Measurements from ENCODE around the gene COL5A1.
A peak's percentile ranks its signal among the peaks of the same experiment; 100 is the strongest.
"Not testable (repeated sequence)": the region's sequence is repeated elsewhere in the genome, so short reads cannot be mapped to it uniquely, and the experiment has no call there.

The COL5A1 gene

DNA sequence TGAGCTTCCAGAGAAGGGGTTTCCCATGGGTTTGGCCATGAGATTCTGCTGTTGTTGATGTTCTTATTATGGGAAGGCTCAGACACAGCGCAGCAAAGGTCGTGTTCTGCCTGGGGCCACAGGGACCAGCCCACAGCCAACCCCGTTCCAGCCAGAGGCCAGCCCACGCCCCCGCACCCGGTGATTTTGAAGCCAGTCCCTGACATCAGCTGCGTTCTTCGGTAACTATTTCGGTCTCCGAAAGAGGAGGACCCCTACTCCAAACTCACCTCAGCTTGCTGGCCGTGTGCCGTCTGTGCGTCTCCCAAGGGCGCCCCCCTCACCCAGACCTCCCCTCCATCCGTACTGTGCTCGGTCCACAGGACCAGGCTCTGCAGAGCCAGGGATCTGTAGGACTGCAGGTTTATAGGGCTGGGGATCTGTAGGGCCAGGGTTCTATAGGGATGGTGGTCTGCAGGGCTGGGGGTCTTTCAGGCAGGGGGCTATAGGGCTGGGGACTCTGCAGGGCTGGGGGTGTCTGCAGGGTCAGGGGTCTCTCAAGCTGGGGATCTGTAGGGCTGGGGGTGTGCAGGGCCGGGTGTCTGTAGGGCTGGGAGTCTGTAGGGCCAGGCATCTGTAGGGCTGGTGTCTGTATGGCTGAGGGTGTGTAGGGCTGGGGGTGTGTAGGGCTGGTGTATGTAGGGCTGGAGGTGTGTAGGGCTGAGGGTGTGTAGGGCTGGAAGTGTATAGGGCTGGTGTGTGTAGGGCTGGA is 11.8 kb downstream of the COL5A1 start:
- no peak for FAIRE-seq
- no peak for DNase-seq (ENCODE audit: insufficient read length, low spot score)

DNA sequence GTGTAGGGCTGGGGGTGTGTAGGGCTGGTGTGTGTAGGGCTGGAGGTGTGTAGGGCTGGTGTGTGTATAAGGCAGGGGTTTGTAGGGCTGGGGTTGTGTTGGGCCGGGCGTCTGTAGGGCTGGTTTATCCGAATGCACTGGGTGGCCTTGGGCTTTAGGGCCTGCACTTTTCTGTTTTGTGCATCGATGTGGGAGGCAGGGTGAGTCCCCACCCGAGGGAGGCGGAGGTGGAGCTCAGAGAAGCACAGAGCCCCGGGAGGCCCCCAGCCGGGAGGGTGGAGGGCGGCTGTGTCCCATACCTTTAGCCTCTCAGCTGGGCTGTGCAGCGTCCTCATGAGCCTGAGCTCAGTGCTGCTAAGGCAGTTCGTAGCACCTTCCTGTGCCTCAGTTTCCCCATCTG is 13.5 kb downstream of the COL5A1 start:
- FAIRE-seq: no peak
- DNase-seq (ENCODE audit: insufficient read length, low spot score): no peak

DNA sequence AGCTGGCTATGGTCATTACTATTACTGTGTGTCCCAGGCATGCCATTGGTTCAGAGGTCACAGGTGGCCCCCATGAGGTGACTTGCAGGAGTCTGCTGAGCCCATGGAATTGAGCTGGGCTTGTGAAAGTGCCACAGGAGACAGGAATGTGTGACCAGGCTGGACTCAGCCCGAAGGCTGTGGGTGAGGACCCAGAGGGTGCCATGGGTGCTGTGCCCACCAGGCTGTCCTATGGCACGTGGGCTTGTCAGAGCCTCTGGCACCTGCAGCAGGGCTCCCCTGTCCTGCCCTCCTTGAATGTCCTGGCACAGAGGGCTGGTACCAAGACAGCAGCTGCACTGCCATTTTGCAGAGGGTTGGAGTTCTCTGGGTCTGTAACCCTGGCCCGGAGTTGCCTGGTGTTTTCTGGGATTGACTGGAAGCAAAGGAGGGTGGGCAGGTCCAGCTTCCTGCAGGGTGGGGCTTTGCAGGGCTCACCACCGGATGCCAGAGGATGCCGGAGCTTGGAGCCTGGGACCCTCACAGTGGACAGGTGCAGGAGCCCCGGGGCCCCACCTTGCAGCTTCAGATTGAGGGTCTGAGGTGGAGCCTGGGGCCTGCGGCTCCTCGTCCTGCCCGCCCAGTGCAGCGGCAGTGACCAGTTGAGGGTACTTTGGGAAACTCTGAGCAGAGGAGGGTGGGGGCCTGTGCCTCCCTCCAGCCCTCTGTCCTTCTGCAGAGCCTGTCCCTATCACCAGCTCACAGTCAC is 14.2 kb downstream of the COL5A1 start:
- FAIRE-seq (no peak), DNase-seq (ENCODE audit: insufficient read length, low spot score) (no peak)

DNA sequence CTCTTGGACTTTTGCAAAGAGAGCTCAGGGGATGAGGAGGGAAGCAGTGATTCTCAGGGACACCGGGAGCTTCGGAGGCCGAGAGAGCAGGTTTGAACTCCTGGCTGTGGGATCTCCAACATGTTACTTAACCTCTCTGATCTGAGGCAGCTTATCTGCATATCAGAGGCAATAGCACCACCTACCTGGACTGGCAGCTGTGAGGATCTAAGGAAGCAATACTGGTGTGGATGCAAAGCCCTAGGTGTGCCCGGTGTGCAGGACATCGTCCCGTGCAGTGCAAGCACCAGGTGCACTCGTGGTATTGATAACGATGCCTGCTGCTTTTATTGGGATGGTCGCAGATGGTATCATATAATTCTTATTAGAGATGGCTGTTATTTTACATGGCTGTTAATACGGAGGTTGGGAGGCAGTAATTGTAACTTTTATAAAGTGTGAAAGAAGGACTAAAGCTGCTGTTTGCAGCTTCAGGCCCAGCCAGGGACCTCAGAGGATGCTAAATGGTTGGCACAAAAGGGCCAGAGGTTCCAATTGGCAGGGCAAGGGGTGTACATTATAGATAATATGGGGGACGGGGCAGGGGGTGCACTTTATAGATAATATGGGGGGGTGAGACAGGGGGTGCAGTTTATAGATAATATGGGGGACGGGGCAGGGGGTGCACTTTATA is 14.9 kb downstream of the COL5A1 start:
- DNase-seq (ENCODE audit: insufficient read length, low spot score): no peak
- no peak for FAIRE-seq

DNA sequence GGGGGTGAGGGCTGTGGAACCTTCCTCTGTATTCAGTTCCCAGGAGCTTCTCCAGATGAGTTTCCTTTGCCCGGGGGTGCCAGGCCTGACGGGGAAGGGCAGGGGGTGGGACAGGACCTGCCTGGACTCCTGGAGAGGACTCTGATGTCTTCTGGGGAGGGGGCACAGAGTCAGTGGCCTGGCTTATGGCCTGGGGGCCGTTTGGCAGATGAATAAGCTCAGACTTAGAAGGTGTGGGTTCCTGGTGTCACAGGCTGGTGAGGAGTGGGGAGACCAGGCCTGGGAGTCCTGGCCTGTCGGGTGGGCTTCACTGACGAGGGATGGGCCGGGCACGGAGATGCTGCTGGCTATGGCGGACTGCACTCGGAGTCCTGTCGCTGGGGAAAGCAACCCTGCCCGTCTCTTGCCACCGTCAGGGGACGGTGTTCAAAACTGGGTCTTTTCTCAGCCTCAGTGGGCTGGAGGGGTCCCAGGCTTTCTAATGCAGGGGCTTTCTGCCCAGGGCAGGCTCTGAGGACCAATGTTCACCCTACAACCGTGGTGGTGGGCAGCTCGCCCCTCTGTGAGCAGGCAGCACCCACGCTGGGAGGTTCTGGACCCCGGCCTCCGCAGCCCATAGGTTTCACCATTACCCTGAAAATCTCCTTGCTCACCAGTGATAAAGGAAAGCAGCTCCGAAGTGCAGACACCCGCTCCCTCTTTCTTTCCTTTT is 16.2 kb downstream of the COL5A1 start:
- FAIRE-seq: no peak

DNA sequence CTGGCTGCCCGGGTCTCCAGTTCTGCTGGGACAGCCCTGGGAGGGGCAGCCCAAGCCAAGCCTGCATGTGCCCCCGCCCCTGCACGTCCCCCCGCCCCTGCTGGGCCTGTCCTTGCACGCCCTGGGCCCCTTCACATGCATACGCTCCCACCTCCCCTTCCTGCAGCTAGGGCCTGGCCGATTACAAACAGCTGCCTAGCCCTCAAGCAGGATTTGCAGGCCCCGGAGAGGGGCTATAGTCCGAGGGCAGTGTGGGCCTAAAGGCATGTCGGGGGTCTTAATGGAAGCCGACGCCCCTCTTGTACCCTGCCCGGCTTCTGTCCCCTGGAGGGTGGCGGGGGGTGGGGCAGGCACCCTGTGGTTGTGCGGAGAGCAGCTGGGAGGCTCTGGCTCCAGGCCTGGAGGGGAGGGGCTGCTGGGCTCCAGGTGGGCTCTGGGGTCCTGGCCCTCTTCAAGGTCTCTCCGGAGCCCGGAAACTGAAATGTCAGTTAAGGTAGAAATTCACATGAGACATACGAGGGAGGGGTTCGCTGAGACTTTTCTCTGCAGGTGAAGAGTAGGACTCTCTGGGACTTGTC is 16.9 kb downstream of the COL5A1 start:
- FAIRE-seq (no peak), DNase-seq (ENCODE audit: insufficient read length, low spot score) (no peak)

More for the DNA sequence above, 16.2 kb downstream of the COL5A1 start:
- no peak for DNase-seq (ENCODE audit: insufficient read length, low spot score)

DNA sequence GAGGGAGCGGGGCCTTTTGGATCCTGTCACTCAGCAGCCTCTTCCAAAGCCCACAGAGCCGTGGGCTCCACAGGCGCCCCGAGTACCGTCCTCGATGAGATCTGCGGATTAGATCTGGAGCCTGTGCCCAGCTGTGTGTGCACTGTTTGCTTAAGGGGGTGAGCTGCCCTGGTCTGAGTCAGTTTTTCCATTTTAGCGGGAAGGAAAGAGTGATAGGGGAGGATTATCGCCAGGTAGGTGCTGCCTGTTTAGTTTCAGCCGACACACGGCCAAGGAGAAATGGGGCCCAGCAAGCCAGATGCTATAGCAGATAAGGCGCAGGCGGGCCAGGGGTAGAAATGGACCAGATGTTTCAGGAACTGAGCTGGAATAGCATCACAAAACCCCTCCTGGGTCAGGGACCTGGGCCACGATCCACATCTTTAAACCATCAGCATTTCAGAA is 18.1 kb downstream of the COL5A1 start:
- FAIRE-seq (no peak), DNase-seq (ENCODE audit: insufficient read length, low spot score) (no peak)

DNA sequence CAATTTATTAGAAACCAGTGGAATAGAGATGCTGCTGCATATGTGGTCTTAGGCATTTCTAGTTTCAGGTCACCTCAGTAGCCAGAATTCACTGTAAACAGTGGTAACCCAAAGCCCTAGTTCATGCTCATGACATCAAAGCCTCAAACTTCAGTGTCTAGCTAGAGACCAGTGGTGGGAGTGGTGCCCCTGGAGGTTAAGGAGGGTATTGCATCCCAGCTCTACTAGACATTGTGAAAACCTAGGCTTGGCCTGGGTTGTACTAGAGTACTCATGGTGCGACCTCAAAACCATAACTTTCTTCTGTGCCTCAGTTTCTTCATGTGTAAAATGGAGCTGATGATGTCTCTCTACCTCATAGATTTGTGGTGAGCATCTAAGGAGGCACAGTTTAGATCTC is 18.8 kb downstream of the COL5A1 start:
- no peak for DNase-seq (ENCODE audit: insufficient read length, low spot score)
- no peak for FAIRE-seq

DNA sequence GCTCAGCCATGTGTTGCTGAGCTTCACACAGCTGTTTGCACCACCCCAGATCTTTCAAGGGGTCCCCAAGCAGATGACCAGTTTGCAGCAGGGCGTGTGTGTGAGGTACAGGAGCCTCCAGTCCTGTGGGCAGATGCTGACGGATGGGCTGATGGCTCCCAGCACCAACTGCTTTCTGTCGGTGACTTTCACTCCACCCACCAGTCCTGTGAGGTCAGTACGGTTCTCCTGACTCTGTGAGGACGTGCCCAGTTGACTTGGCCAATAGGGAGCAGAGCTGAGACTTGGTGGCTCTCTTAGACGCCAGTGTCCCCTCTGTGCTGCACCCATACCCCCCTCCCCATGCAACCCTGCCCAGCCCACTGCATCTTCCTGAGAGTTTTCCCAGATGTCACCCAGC is 19.7 kb downstream of the COL5A1 start:
- DNase-seq (ENCODE audit: insufficient read length, low spot score) (no peak), FAIRE-seq (no peak)

DNA sequence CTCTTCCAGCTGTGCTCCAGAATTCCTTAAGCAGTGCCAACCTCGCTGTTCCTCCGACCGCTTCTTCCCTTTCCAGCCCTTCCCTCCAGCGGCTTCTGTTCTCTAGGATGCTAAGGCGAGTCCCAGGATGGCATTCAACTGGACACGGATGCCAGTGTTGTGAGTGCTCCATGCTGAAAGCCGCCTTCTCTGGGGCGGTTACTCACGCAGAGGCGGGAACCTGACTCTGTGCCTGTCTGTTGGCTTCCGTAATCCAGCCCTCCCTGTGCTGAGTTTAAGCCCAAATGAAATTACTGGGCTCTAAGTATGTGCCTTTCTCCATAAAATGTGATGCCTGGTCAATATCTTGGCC is 20.2 kb downstream of the COL5A1 start:
- FAIRE-seq (no peak), DNase-seq (ENCODE audit: insufficient read length, low spot score) (no peak)

DNA sequence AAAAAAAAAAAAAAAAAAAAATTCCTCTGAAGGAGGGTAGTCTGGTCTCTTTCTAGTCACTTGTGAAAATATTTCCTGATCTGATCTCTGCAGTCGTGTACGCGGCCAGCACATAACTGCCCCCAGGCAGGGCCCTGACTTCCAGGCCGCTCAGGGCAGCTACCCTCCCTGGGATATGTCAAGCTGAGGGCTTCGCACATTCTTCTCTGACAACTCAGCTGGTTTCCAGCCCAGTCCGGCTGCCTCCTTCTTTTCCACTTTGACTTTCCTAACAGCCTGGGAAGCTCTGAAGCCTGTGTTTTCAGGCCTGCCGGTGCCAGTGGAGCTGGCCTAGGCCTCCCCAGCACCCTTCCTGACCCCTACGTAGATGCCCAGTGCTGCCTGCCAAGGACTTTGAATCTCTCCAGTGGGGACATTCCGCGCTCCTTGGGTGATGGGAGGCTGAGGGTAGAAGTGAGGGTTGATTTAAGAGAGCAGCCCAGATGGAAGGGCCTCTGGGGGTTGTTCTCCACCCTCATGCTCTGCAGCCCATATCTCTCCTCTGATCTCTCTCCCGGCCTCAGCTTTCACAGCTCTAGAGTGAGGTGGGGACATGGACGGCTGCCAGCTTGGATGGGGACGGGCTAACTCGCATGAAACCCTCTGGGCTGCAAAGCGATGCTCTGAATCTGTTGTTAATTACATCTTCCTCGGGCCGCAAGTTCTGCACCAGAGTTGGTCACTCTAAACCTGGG is 20.7 kb downstream of the COL5A1 start:
- FAIRE-seq (no peak), DNase-seq (ENCODE audit: insufficient read length, low spot score) (peak; percentile 76)

DNA sequence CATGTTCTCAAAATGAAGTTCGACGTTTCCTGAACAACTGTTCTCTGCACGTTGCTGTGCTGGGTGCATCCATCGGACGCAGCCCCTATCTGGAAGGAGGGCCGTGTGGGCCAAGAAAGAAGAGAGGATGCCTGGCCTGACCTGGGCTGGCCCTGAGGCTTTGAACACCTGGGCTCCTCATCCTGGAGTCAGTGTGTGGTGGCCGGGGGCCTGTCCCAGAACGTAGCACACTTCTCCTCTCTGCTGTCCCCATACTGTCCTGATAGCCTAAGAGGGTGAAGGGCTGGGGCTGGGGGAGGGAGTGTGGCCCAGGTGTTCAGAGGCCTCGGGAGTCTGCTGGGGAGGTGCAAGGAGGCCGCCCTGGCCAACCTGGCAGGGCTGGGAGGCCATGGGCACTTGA is 21.5 kb downstream of the COL5A1 start:
- DNase-seq (ENCODE audit: insufficient read length, low spot score): no peak
- FAIRE-seq: no peak

DNA sequence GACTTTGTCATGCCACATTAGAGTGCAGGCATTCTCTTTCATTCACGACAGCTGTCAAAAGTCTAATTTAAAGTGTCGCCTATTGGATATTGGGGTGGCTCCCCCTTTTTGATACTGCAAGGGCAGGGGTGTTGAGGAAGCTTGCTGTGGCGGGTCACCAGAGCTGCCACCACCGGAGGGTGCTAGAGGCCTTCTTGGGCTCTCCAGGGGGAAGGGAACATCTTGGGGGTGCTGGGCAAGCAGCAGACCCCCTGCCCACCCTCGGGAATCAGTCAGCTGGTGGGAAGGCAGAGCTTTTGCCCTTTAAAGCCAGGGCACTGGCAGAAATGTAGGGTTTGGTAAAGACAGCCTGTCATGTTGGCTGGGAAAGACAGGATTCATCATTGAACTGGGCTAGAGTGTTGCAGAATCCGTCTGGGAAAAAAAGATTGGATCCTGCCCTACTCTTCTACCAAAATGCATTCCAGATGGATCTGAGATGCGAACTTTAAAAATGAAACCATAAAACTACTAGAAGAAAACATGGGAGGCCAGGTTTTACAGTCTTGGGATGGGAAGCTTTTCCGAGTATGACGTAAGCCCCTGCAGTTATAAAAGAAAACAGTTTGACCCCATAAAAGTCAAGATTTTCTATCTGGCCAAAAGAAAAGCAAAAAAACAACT is 22.3 kb downstream of the COL5A1 start:
- no peak for DNase-seq (ENCODE audit: insufficient read length, low spot score)

DNA sequence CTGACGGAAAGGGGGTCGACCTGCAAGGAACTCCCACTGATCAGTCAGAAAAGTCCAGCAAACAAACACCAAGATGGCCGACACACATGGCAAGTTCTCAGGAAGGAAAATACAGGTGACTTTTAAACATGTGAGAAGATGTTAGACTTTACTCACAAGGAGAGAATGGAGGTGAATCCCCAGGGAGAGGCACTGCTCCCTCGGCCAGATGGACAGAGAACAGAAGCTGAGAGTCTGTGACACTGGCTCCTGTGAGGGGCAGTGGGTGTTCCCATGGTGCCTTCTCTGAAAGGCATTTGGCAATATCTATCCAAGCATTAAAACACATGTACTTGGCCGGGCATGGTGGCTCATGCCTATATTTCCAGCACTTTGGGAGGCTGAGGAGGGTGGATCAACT is 22.8 kb downstream of the COL5A1 start:
- DNase-seq (ENCODE audit: insufficient read length, low spot score): no peak
- no peak for FAIRE-seq

More for the DNA sequence above, 22.3 kb downstream of the COL5A1 start:
- no peak for FAIRE-seq

DNA sequence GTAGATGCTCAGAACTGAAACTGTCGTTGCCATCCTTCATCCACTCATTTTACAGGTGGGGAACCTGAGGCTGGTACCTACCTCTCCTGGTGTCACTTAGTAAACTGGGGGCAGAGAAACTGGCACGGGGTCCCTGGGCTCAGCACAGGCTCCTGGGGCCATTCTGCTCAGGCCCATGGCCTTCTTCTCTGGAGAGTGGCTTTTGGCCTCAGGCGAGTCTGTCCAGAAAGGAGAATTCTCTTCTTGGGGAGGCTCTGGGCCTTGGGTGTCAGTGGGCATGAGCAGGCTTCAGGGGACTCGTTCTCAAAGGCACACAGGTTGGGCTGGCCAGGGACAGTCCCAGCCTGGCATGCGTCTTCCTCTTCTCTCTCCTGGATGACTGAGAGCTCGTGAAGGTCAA is 24.6 kb downstream of the COL5A1 start:
- DNase-seq (ENCODE audit: insufficient read length, low spot score) (no peak), FAIRE-seq (no peak)

DNA sequence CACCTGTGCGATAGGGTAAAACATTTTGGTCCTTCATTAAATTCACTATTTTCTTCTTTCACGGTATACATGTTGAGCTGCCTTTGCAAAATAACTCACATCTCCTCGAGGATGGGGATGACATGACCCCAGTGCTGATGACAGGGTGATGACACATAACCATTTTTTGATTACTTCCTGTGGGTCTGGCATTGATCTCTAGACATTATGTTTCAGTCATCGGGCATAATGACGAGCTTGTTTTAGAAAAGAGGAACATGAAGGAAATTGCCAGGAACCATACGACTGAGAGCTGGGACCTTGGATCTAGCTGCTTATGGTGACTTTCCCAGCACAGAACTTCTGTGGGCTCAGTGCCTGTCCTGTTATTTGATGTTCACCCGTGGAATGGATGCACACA is 25.2 kb downstream of the COL5A1 start:
- no peak for DNase-seq (ENCODE audit: insufficient read length, low spot score)
- no peak for FAIRE-seq

DNA sequence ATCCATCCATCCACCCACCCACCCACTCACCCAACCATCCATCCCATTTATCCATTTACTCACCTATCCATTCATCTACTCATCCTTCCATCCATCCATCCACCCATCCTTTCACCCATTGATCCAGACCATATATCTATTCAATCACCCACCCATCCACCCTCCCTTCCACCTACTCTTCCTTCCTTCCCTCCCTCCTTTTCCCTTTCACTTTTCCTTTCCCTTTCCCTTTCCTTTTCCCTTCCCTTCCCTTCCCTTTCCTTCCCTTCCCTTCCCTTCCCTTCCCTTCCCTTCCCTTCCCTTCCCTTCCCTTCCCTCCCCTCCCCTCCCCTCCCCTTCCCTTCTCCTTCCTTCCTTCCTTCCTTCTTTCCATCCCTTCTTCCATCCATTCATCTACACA is 27.4 kb downstream of the COL5A1 start:
- not testable (repeated sequence) for DNase-seq (ENCODE audit: insufficient read length, low spot score); FAIRE-seq

DNA sequence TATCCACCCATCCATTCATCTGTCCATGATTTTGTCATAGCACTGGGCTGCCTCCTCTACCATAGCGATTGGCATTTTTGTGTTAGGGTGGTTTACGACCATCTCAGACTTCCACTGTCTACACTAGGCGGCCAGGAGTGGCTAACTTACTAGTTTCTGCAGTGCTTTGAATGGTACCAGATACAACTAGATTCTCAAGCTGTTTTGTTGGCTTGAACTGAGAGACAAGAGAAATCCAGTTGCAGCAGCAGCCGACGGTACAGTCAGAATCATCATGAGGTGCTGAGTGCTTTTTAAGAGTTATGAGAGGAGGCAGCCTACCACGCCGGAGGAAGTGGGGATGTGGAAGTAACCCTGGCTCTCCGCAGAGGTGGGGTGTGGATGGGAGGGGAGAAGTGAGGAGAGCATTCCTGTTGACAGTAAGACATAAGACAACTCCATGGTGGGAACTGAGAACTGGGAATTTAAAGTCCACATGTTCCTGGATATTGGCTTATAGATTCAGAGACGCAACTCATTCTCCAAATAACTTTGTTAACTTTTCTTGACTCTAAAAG is 27.9 kb downstream of the COL5A1 start:
- no peak for DNase-seq (ENCODE audit: insufficient read length, low spot score)
- no peak for FAIRE-seq

DNA sequence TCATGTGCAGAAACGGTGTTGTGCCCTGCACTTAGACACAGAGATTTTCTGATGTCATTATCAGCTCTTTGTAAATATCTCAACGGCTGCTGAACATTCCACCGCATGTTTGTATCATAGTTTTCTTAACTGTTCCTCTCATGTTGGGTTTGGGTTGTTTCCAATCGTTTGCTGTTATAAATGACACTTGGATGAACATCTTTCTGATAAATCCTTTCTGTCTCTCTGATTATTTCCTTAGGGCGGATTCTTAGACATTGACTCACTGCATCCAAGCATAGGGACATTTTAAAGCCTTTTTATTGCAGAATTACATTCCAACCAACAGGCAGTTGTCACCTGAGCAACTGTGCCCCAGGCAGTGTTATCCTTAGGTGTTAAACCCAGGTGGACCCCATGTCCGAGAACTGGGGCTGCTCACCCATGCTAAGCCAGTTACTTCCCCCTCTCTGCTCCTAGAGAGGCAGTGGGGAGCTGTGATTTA is 28.5 kb downstream of the COL5A1 start:
- DNase-seq (ENCODE audit: insufficient read length, low spot score) (peak; percentile 60), FAIRE-seq (no peak)
